Adrenal gland (tissue), 5 donors: ENCODE data around the gene FHIT.

Experiments
- POLR2A ChIP-seq, 2 donors: fragments of 450-650 bp; IDR thresholded peaks; one replicate each; pipeline ENCODE4 v1.6.1; 2017; ENCODE audit warnings: antibody characterized with exemption in 2 of 2, mild to moderate bottlenecking in 2 of 2, moderate library complexity in 1 of 2
- TF ChIP-seq, protein P1 (sequence below), 6 experiments: fragments of 450-650 bp in 4 of 6; fragments of 200-600 bp in 2 of 6; sonication (generic) in 1 of 6; IDR thresholded peaks; 1 replicate in 5 of 6; 2 replicates in 1 of 6; pipeline versions ENCODE4 v1.5.1 to v1.8.0; 2016 to 2021; ENCODE audit warnings: antibody characterized with exemption in 6 of 6, mild to moderate bottlenecking in 2 of 6, moderate library complexity in 1 of 6
- donor health status: DM: no; HTN: no; CAD: no.

DNA sequence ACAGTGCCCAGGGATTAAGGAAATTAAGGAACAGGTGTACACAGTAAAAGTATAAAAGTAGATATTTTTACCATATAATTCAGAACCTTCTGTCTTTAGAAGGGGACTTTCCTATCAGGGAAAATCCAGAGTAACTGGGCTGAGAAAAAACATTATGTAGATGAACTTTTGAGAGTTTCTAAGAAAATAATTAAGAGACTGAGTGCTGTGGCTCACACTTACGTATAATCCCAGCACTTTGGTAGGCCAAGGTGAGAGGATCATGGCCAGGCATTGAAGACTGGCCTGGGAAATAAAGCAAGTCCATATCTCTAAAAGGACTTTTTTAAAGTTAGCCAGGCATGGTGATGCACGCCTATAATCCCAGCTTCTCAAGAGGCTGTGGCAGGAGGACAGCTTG is 1021.8 kb downstream of the FHIT start:
- TF ChIP-seq, protein P1, sequence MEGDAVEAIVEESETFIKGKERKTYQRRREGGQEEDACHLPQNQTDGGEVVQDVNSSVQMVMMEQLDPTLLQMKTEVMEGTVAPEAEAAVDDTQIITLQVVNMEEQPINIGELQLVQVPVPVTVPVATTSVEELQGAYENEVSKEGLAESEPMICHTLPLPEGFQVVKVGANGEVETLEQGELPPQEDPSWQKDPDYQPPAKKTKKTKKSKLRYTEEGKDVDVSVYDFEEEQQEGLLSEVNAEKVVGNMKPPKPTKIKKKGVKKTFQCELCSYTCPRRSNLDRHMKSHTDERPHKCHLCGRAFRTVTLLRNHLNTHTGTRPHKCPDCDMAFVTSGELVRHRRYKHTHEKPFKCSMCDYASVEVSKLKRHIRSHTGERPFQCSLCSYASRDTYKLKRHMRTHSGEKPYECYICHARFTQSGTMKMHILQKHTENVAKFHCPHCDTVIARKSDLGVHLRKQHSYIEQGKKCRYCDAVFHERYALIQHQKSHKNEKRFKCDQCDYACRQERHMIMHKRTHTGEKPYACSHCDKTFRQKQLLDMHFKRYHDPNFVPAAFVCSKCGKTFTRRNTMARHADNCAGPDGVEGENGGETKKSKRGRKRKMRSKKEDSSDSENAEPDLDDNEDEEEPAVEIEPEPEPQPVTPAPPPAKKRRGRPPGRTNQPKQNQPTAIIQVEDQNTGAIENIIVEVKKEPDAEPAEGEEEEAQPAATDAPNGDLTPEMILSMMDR (IDR thresholded peaks at IDR 0.05), result no peak
- TF ChIP-seq POLR2A (IDR thresholded peaks at IDR 0.05), result no peak
